HK-2 (cell line): Measurements from ENCODE around the gene CNTRL.

ENCODE experiments used
- DNase-seq: peaks from one replicate; pipeline ENCODE4 v3.0.0-alpha.2; 2018; ENCODE audit not compliant: unreplicated experiment

Gene CNTRL

DNA sequence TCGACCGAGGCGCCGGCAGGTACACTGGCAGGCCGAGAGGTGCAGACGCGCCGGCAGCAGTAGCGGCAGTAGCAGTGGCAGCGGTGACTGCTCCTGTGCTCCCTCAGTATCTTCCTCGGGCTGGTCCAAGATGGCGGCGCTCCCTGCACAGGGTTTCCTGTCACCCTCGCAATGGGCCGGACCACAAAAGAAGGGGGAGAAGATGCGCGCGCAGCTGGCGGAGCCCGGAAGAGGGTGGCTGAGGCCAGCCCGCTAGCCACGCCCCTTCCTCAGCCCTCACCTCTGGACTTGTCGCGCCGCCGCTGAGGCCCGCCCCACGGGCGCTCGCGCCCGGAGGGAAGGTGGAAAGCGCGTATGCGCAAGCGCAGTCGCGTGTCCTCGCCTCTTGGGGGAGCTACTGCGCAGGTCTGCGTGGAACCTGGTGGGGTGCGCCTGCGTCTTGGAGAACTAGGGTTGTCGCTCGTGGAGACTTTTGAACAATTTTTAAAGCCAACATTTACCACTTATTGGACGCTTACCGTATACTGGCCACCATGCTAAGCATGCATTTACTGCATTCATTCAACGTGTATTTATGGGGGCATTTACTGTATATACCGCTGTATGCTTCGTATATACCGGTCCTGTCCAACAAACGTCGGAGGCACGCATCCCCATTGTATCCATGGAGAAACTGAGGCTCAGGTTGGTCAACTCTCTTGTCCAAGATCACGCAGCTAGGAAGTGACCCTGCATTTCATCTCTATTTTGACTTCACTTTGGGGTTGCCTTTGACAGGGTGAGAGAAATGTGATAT lies 127.2 kb downstream of the CNTRL start, which contains the start of gene RAB14:
Gene RAB14 (minus strand): TSS at position 132 of the 796 bp plus-strand sequence. CDS start 8,457 bp downstream, outside the sequence.
- DNase-seq: peak; percentile 99

DNA sequence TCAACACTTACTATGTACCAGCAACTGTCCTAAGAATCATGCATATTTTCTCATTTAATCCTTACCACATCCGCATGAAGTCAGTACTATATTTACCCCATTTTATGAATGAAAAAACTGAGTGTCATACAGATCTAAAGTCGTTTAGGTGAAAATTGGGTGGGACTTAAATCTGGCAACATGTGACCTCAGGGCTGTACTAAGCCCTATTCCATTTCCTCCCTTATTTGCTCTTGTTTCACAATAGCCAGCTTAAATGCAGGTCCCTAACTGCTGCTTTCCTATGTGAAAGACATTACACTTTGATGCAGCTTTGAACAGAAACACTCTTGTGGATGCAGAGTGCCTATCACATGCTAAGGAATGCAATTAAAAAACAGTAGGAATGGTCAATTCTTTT lies 129.4 kb downstream of the CNTRL start:
- DNase-seq: no peak

DNA sequence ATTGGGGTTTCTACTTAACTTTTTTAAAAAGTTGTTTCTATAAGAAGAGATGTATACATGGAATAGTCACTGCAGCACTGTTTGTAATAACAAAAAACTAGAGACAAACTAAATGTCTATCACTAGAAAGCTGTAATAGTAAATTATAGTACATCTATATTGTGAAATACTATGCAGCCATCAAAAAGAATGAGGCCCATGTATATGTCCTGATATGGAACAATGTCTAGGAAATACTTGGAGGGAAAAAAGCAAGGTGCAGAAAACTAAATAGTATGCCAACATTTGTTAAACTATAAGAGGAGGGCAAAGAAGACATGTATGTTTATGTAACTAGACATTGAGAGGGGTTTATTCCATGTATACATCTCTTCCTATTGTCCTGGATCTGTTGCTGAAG lies 129.9 kb downstream of the CNTRL start:
- no peak for DNase-seq

DNA sequence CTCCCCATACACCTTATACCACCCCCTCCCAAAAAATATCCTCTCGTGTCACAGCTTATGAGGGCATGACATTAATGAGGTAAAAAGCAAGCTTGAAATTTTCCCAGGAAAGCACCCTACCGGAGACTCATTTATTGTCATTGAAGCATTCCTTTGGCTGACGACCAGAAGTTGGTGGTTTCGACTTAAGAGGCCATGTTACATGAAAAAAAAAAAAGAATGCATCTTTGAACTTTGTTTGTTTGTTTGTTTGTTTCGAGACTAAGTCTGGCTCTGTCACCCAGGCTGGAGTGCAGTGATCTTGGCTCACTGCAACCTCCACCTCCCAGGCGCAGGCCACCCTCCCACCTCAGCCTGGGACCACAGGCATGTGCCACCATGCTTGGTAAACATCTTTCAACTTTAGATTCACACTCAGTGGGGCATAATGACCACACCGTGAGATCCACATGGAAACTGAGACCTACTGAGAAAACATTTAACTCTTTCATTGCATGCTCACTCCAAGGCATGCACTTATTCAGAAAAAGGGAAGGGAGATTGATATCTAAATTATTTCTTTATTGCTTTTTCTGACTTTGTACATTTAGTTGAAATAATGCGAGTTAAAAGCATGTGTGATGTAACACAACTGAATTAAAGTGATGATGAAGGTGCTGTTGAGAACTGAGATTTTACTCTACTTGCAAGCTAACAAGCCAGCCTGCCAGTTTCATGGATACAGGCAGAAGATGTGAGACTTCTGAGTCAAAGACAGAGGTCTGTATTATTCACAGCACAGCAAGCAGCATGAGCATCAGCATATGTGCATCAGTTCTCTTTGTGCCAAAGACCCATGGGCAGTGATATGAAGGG lies 132.0 kb downstream of the CNTRL start:
- no peak for DNase-seq

DNA sequence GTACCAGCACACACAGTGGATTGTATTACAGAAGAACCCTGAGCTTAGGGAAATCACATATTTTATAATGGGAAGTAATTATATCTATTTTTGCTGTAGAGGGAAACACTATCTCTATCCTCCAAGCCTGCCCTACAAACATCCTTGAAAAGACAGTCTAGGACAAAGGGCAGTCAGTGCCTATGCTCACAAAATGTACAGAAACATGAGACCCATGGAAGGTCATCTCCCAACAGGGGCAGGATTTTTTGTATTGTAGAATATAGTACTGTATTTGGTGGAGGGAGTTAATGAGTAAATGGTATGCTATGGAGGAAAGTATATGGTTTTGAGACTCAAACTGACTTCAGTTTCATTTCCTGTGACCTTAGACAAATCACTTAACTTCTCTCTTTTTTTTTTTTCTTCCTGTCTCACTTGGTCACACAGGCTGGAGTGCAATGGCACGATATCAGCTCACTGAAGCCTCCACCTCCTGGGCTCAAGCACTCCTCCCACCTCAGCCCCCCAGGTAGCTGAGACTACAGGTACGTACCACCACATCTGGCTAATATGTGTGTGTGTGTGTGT lies 132.7 kb downstream of the CNTRL start:
- DNase-seq: no peak

DNA sequence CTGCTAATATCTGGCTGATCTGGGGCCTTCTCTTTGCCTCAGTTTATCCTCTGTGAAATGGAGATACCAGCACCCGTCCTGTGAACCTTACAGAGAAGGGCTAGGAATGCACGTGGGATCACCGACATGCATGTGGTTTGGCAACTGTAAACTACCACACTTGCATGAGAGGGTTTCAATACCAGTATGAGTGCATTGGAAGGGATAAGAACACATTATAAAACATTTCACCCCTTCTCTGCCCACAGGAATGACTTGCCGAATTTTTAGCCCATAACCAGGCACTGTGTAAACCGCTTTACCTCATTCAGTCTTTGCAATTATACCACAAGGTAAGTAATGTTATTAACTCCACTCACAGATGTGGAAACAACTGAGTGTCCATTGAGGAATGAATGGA lies 135.8 kb downstream of the CNTRL start:
- no peak for DNase-seq

DNA sequence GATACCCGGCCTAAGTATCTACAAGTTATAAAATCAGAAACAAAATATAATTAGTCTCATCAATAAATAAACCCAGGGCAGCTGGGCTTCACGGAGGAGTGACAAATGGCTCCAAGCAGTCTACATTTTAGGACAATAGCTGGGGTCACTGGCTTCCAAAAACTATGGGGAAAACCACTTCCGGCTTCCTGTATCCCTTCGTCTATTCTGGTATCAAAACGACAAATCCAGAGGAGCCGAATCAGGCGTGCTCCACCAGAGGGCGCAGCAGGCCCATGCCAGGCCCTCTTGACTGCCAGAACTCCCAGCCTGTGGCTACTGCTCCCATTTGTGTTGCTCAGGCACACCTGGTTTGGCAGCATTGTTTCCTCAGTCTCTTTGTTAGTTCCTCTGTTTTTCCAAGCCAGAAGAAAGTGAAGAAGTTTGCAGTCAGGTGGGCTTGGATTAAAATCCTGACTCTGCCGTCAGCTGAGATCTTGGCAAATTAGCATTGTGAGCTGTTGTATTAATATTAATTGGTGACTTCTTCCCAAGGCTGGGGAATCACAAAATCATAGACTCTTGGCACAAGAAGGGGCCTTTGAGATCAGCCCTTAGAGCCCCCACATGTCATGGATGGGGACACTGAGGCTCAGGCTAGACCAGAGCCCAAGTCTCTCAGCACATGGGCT lies 138.5 kb downstream of the CNTRL start:
- peak; percentile 91 for DNase-seq

DNA sequence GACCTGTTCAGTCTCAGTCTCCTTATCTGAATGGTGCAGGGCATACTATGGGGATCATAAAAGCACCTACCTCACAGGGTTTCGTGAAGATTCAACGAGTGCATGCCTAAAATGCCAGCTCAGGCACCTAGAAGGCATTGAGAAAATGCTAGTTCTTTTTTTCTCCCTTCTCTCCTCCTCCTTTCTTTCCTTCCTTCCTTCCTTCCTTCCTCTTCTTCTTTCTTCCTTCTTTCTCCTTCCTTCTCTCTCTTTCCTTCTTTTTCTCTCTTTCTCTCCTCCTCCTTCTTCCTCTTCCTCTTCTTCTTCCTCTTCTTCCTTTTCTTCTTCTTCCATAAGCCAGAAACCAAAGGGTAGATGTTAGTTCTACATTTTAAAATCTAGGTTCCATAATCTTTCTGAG lies 139.2 kb downstream of the CNTRL start:
- no peak for DNase-seq

DNA sequence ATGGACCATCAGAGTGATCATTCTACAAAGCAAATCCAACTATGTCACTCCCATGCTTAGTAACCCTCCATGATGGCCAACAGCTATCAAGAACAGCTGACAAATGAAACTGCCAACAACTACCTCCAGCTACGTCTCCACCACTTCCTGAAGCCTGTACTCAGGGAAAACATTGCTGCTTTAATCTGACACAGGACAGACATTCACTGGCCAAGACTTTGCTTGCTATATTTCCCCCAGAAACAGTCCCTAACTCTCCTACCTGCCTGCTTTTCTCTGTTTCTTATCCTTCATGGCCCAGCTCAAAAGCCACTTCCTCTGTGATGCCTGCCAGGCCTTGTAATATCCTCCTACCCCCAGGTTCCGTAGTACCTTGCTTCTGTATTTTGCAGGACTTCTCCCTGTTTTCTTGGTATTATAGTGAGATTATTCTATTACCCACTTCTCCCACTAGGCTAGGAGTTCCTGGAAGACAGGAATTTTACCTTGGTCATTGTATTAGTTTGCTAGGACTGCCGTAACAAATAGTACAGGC lies 141.6 kb downstream of the CNTRL start:
- DNase-seq: no peak

DNA sequence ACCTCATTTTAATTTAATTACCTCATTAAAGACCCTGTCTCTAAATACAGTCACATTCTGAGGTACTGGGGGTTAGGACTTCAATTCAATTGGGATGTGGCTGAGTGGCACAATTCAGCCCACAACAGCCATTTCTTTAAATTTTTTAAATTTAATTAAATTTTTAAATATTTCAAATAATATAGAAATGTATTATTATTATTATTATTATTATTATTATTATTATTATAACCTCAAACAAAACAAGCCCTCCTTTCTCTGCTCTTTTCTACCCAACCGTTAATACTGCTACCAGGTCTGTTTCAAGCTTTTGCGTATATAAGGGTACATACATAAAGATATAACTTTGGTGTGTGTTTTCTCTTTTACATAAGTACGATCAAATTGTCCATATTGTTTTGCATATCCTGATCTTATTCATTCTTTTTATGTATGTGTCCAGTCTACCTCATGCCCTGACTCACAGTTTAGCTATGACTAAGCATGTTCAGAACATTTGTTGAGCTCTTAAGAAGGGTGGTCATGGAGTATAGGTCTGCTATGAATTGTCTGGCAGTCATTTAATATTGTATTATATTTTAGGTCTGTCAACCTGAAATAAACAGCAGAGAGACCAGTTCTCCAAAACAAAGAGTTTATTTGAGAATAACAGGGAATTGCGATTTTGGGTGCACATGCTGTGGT lies 143.0 kb downstream of the CNTRL start:
- no peak for DNase-seq

DNA sequence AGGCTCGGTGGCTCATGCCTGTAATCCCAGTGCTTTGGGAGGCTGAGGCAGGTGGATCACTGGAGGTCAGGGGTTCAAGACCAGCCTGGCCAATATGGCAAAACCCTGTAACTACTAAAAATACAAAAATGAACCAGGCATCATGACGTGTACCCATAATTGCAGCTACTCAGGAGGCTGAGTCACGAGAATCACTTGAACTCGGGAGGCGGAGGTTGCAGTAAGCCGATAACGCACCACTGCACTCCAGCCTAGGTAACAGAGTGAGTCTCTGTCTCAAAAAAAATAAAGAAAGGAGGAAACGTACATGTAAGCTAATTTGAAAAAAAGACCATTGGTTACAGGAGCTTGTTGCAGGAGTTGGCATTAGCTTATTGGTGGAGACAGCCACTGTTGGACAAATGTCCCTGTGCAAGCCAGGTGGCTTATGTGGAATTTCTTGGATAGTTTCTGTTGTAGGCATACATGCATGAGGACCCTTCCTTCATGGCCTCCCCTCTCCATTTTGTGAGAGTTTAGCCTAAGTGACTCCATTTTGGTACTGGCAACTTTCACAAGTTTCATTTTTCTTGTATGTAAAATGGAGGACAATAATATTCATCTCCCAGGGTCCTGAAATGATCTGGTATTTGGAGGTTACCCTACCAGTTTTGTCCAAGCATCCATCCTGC lies 143.7 kb downstream of the CNTRL start:
- no peak for DNase-seq

DNA sequence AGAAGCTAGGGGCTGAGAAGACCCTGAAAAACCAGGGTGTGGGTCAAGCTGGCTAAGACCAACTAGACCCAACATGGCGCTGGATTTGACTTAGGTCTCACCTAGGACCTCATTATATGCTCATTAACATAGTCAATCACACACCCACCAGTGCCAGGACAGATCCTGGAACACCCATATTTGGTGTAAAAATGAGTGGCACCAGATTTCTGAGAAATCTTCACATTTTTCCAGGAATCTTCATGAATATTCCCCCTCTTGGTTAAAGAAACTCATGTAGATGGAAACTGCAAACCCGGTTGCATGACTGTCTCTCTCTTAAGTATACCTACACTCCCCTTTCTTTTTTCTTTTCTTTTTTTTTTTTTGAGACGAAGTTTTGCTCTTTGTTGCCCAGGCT lies 144.8 kb downstream of the CNTRL start:
- DNase-seq: no peak

DNA sequence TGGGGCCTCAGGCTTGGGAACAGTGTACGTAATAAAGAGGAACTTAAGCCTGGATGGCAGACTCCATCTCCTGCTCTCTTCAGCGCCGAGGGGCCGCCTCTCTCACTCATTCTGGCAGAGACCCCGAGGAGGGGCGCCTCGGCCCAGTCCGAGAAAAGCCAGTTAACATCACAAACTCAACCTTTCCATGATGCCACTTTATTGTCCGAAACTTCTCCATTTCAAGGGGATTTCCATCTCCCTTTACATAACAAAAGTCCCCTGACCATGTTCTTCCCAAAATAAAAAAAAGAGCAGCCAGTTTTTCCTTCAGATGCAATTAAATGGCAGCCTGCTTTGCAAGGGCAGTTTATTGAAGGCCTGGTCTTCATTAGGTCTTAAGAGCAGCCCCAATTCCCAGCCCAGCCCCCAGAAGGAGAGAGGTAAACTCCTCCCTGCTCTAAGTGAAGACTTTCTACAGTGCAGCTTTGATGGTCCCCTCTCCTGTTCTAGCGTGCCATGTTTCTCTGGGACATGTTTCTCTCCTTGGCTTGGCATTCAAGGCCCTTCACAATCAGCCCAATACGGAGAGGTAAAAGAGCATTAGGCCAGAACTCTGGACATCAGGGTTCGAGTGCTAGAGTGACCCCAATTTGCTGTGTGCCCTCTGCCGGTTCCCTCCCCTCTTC lies 146.4 kb downstream of the CNTRL start:
- no peak for DNase-seq

DNA sequence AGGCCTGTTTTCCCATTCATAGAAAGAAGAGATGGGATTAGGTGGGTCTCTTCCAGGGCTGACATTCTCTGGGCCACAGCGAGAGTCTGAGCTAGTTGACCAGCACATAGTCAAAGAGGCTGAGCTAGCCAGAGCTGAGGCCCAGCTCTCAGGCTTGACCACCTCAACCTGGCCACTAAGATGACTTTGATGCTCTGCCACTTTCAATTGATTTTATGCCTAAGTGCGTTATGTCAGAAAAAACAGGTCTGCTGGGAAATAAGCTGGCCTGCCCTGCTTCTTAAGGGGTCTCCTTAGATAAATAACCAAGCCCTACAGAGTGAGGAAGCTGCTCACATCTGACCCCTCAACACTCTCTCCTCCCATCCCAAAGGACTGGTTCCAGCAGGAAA lies 146.9 kb downstream of the CNTRL start:
- DNase-seq: no peak

DNA sequence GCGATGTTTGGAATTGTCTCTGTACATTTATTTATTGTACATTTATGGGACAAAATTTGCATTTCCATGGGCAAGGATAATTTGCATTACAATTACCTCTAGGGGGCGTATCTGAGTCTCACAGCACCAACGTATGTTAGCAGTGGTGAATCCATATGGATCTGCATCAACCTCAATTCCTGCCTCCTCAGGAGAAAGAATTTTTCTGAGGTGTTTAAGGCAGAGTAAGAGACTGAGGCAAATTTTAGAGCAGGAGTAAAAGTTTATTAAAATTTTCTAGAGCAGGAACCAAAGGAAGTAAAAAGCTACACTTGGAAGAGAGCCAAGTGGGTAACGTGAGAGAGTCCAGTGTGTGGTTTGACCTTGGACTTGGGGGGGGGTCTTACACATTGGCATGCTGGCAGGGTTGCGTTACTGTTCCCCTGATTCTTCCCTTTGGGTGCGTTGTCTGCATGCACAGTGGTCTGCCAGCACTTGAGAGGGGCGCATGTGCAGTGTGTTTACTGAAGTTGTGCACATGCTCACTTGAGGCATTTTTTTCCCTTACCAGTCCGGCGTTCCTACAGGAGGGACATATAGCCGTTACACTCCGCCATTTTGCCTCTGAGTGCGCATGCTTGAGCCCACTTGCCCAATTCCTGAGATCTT lies 147.9 kb downstream of the CNTRL start:
- DNase-seq: no peak

DNA sequence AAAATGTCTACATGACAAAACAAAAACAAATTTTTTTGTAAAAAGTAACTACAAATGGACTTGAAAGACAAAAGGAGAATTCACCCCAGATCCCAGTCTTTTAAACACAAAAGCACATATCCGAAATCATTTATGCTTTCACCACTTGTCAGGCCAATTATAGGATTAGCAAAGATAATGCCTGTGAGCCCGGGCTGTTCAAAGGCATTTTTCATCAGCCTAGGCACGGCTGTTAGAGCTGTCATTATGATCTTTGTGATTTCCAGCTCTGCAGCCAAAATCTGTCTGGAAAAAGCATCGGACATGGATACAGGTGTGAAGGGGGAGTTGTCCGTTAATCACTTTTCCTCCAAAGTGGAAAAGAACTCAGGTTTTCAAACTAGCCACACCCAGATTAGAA lies 150.5 kb downstream of the CNTRL start:
- DNase-seq: no peak

DNA sequence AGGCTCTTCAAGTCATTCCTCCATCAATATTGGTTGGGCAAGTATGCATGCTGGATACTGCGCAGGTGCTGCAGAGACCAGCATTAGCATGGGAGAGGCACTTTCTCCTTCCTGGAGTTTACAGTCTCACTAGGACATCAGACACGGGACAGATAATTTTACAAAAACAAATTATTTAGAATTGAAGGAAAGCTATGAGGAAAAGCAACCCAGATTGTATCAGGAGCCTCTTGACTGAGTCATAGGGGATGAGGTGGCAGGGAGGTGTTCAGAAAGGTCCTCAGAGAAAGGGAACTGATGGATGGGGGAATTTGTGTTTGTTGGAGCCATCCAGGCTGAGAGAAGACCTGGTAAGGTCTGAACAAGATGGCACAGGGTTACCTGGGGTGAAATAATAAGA lies 151.4 kb downstream of the CNTRL start:
- no peak for DNase-seq
